ENCODE data around the gene SYT17.

DNA sequence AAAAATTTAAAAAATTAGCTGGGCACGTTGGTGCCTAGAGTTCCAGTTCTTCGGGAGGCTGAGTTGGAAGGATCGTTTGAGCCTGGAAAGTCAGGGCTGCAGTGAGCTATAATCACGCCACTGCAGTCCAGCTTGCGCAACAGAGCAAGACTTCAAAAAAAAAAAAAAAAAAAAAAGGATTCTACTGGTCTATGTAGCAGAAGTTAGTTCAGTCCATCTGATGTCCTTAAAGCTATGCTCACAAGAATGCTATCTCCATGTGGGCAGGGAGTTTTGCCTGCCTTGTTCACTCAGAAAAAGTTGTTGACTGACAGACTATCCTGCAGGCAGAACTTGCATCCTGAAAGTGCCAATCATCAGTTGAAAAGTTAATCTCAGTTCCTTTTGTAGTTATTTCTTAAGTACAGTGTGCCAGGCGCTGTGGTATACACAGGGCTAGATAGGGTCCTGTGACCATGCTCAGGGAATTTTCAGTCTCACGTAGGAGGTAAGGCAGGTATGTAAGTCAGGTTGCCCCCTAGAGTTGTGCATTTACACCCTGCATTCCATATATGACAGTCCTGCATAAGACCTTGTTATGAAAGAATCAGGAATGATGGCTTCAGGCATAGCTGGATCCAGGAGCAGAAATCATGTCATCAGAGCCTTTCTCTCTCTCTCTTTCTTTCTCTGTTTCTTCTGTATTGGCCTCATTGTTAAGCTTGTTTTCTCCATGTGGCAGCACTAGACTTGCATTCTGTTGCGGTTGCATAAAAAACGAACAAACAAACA, 7.6 kb downstream of the SYT17 start:
- TF ChIP-seq TAF1 (IDR thresholded peaks at IDR 0.05; ENCODE audit: borderline replicate concordance, insufficient read depth, low read length) (no peak), POLR2AphosphoS5 (IDR thresholded peaks at IDR 0.05; ENCODE audit: low read depth, low read length) (no peak), SIN3A (IDR thresholded peaks at IDR 0.05; ENCODE audit: borderline replicate concordance, insufficient read depth, low read length) (no peak)
- TF ChIP-seq, protein P1, sequence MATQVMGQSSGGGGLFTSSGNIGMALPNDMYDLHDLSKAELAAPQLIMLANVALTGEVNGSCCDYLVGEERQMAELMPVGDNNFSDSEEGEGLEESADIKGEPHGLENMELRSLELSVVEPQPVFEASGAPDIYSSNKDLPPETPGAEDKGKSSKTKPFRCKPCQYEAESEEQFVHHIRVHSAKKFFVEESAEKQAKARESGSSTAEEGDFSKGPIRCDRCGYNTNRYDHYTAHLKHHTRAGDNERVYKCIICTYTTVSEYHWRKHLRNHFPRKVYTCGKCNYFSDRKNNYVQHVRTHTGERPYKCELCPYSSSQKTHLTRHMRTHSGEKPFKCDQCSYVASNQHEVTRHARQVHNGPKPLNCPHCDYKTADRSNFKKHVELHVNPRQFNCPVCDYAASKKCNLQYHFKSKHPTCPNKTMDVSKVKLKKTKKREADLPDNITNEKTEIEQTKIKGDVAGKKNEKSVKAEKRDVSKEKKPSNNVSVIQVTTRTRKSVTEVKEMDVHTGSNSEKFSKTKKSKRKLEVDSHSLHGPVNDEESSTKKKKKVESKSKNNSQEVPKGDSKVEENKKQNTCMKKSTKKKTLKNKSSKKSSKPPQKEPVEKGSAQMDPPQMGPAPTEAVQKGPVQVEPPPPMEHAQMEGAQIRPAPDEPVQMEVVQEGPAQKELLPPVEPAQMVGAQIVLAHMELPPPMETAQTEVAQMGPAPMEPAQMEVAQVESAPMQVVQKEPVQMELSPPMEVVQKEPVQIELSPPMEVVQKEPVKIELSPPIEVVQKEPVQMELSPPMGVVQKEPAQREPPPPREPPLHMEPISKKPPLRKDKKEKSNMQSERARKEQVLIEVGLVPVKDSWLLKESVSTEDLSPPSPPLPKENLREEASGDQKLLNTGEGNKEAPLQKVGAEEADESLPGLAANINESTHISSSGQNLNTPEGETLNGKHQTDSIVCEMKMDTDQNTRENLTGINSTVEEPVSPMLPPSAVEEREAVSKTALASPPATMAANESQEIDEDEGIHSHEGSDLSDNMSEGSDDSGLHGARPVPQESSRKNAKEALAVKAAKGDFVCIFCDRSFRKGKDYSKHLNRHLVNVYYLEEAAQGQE (IDR thresholded peaks at IDR 0.05; ENCODE audit: insufficient read depth in 1 of 2, low read depth in 2 of 2, low read length in 2 of 2) = no peak
